T-helper 2 cell treated with Interferon-gamma antibody and Interleukin-4, amounts not matched to agents 5 μg/mL and 100 μg/mL, for 36 hours (primary cell): Measurements from ENCODE around the gene CCNG1.
"Not testable (repeated sequence)": the region's sequence is repeated elsewhere in the genome, so short reads cannot be mapped to it uniquely, and the experiment has no call there.

ENCODE experiments used
- DNase-seq: peaks from one replicate; pipeline ENCODE4 v3.0.0; 2021; ENCODE audit warnings: low spot score
- H3K27ac Mint-ChIP-seq: one replicate; pipeline ENCODE4 v1.8.0; 2021; ENCODE audit warnings: mild to moderate bottlenecking, mixed read lengths
- H3K27me3 Mint-ChIP-seq: one replicate; pipeline ENCODE4 v1.8.0; 2021; ENCODE audit warnings: low read depth, mixed read lengths
- H3K36me3 Mint-ChIP-seq: one replicate; pipeline ENCODE4 v1.8.0; 2021; ENCODE audit warnings: low read depth, mixed read lengths
- H3K4me1 Mint-ChIP-seq: one replicate; pipeline ENCODE4 v1.8.0; 2021; ENCODE audit warnings: low read depth, mixed read lengths
- H3K4me3 Mint-ChIP-seq: one replicate; pipeline ENCODE4 v1.8.0; 2022; ENCODE audit warnings: mild to moderate bottlenecking, moderate library complexity, mixed read lengths
- H3K9me3 Mint-ChIP-seq: one replicate; pipeline ENCODE4 v1.8.0; 2021; ENCODE audit warnings: mixed read lengths

CCNG1 gene

DNA sequence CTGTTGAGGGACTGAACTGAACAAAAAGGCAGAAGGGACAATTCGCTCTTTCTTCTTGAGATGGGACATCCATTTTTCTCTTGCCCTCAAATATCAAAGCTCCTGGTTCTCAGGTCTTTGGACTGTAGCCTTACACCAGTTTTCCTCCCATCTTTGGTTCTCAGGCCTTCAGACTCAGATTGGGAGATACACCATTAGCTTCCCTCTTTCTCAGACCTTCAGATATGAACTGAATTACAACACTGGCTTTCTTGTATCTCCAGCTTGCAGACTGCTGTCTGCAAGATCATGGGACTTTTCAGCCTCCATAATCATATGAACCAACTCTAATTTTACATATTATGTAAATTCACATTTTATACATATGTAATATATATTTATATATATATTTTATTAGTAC, 12.6 kb upstream of the CCNG1 start:
- DNase-seq, result no peak
- Mint-ChIP-seq H3K4me1 (peaks cover 6% of the 10 kb centered on the region), H3K36me3 (no peaks in the 10 kb centered on the region), H3K9me3 (no peaks in the 10 kb centered on the region), H3K27ac (no peak overlapping the region), H3K4me3 (no peak overlapping the region), H3K27me3 (peaks cover 2% of the 10 kb centered on the region)

DNA sequence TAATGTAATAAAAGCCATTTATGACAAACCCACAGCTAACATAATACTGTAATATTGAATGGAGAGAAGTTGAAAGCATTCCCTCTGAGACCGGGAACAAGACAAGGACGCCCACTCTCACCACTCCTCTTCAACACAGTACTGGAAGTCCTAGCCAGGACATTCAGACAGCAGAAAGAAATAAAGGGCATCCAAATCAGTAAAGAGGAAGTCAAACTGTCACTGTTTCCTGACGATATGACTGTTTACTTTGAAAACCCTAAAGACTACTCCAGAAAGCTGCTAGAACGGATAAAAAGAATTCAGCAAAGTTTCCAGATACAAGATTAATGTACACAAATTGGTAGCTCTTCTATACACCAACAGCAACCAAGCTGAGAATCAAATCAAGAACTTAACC, 11.3 kb upstream of the CCNG1 start:
- not testable (repeated sequence) for H3K9me3 Mint-ChIP-seq, H3K27me3 Mint-ChIP-seq, H3K4me1 Mint-ChIP-seq, DNase-seq, H3K36me3 Mint-ChIP-seq
- Mint-ChIP-seq H3K27ac (peak overlapping the region; percentile 21), H3K4me3 (peak overlapping the region; percentile 5)

DNA sequence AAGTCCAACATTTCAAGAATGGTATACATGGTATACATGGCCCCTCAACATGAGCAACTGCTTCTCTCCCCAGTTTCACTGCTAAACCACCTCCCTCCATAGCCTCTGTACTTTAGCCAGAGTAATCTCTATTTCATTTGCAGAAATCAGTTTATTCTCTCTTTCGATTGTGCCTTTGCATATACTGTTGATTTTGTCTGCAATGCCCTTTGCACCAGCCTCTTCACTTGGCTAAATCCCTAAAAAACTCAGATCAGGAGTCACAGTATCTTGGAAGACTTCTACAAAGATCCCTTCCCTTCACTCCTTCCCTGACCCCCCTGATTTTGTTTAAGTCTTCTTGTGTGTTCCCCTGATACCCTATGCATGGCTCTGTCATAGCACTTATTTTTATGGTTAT, 4.9 kb upstream of the CCNG1 start:
- no peak for DNase-seq
- Mint-ChIP-seq H3K9me3 (no peaks in the 10 kb centered on the region), H3K27me3 (peaks cover 17% of the 10 kb centered on the region), H3K36me3 (no peaks in the 10 kb centered on the region), H3K27ac (no peak overlapping the region), H3K4me3 (no peak overlapping the region), H3K4me1 (peaks cover 8% of the 10 kb centered on the region)

DNA sequence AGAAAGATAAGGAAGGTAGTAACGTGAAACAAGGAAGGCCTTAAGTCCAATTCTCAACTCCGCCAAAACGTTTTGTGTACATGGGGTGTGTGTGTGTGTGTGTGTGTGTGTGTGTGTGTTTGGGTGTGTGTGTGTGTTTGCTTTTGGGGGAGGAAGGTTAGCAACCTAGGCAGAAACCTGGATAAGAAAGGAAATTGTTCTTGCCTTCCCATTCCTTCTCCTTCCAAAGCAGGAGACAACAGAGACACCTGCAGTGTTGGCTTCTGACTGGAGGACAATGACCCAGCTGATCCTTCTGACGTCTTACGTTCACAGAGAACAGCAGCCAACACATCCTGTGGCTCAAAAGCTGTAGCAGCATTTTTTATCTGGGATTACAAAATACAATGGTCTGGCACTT, 4.1 kb upstream of the CCNG1 start:
- H3K4me1 Mint-ChIP-seq, result peaks cover 8% of the 10 kb centered on the region
- peaks cover 4% of the 10 kb centered on the region for H3K36me3 Mint-ChIP-seq
- H3K4me3 Mint-ChIP-seq, result no peak overlapping the region

DNA sequence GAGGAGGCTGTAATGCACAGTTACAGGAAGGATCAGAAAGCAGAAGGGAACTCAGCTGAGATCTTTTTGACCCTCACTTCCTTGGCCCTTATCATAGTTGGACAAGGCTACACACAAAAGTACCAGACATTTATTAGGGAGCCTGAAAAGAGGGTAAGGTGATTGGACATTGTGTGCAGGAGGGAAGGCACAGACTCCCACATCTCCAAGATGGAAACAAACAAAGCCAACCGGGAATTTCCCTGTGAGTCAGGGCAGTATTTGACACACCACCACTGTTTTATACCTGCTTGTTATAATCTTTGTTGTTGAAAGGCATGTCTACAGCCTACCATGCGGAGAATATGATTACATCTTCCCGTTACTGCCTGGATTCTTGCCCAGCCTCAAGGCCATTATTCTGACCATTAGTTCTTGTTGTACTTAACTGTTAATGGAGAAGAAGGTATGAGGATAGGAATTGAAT, 3.0 kb upstream of the CCNG1 start:
- Mint-ChIP-seq H3K4me1 (peaks cover 14% of the 10 kb centered on the region), H3K27ac (no peak overlapping the region), H3K36me3 (peaks cover 10% of the 10 kb centered on the region), H3K4me3 (no peak overlapping the region), H3K27me3 (peaks cover 15% of the 10 kb centered on the region), H3K9me3 (no peaks in the 10 kb centered on the region)
- DNase-seq, result no peak

More for the DNA sequence above, 4.1 kb upstream of the CCNG1 start:
- H3K9me3 Mint-ChIP-seq, result no peaks in the 10 kb centered on the region
- DNase-seq, result no peak
- peaks cover 16% of the 10 kb centered on the region for H3K27me3 Mint-ChIP-seq
- no peak overlapping the region for H3K27ac Mint-ChIP-seq

DNA sequence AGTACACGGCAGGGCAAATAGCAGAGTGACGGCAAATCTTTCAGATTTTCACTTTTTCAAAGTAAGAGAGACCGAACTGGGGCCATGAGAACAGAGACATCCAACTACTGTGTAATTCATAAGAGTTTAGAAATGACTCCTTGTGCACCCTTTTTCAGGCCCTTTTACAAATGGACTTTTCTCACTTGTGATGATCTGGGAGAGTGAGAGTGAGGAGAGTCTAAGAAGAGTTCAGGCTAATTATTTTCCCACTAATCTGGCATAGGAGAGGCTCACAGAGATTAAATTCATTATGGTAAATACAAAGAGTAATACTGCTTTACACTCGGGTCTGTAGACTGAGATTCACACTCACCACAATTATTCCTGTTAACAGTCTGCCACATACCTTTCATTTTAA, 880 bp upstream of the CCNG1 start:
- Mint-ChIP-seq H3K27ac (peak overlapping the region; percentile 89), H3K36me3 (peaks cover 28% of the 10 kb centered on the region), H3K9me3 (no peaks in the 10 kb centered on the region), H3K4me3 (peak overlapping the region; percentile 94), H3K27me3 (peaks cover 15% of the 10 kb centered on the region), H3K4me1 (peaks cover 30% of the 10 kb centered on the region)
- DNase-seq, result no peak

DNA sequence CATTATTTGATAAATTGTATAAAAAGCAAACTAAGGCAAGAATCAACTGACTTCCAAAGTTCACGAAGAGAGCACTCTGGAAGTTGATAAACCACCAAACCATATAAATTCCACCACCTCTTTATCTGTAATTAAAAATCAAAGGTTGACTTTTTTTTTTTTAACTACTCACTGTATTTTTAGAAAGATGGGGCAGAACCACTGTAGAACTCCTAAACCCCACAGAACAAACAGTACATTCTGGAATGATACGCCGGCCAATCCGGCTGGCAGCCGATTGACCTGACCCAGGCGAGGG, 435 bp upstream of the CCNG1 start:
- Mint-ChIP-seq H3K27me3 (peaks cover 11% of the 10 kb centered on the region), H3K9me3 (no peaks in the 10 kb centered on the region), H3K27ac (peak overlapping the region; percentile 89), H3K36me3 (peaks cover 31% of the 10 kb centered on the region), H3K4me3 (peak overlapping the region; percentile 94), H3K4me1 (peaks cover 30% of the 10 kb centered on the region)
- no peak for DNase-seq

DNA sequence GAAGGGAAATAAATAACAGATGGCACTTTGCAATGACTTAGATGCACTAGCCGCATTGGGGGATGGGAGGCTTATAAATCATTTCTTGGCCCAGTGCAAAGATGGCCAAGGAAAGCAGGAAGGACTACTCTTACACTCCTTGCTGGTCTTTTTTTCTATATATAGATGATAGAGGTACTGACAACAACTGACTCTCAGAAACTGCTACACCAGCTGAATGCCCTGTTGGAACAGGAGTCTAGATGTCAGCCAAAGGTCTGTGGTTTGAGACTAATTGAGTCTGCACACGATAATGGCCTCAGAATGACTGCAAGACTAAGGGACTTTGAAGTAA, 1.7 kb downstream of the CCNG1 start:
- no peak for DNase-seq
- Mint-ChIP-seq H3K27me3 (no peaks in the 10 kb centered on the region), H3K4me1 (peaks cover 30% of the 10 kb centered on the region), H3K36me3 (peaks cover 44% of the 10 kb centered on the region), H3K4me3 (peak overlapping the region; percentile 94), H3K27ac (peak overlapping the region; percentile 31), H3K9me3 (no peaks in the 10 kb centered on the region)

DNA sequence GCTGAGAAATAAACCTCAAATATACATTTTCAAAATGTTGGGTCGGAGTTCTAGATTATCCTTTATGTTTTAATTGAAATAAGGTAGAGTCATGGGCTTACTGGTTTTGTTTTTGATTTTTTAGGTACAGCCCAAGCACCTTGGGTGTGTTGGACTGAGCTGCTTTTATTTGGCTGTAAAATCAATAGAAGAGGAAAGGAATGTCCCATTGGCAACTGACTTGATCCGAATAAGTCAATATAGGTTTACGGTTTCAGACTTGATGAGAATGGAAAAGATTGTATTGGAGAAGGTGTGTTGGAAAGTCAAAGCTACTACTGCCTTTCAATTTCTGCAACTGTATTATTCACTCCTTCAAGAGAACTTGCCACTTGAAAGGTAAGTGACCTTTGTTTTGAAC, 3.6 kb downstream of the CCNG1 start:
- Mint-ChIP-seq H3K4me3 (no peak overlapping the region), H3K4me1 (peaks cover 30% of the 10 kb centered on the region), H3K36me3 (peaks cover 57% of the 10 kb centered on the region), H3K27ac (no peak overlapping the region), H3K27me3 (no peaks in the 10 kb centered on the region), H3K9me3 (no peaks in the 10 kb centered on the region)
- DNase-seq, result no peak

DNA sequence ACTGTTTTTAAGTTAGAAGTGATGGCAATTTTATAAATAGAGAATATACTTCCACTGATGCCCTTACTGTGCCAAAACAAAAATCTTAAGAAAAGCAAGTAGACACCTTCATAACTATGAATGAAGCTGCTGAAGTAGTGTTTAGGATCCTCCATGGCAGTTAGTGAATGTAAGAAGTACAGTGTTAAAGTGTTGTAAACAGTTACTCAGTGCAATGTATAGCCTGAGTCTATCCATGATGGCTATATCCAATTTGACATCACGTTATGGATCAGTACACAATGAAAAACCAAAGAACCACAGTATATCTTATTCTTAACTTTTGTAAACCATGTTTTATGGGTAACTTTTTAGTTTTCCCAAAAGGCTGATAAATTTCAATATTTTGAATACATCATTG, 7.1 kb downstream of the CCNG1 start:
- Mint-ChIP-seq H3K9me3 (no peaks in the 10 kb centered on the region), H3K4me1 (peaks cover 26% of the 10 kb centered on the region), H3K36me3 (peaks cover 79% of the 10 kb centered on the region), H3K27me3 (no peaks in the 10 kb centered on the region), H3K4me3 (no peak overlapping the region), H3K27ac (no peak overlapping the region)
- no peak for DNase-seq

DNA sequence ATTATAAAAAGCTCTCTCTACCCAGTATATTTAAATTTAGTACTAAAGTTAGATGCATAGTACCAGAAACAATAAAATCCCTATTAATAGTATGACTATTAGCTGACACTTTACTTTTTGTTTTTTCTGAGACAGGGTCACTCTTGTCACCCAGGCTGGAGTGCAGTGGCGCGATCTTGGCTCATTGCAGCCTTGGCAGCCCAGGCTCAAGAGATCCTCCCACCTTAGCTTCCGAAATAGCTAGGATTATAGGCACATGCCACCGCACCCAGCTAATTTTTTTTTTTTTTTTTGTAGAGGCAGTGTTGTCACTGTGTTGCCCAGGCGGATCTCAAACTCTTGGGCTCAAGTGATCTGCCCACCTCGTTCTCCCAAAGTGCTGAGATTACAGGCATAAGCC, 8.0 kb downstream of the CCNG1 start:
- Mint-ChIP-seq H3K27ac (no peak overlapping the region), H3K4me1 (peaks cover 19% of the 10 kb centered on the region), H3K36me3 (peaks cover 78% of the 10 kb centered on the region)

DNA sequence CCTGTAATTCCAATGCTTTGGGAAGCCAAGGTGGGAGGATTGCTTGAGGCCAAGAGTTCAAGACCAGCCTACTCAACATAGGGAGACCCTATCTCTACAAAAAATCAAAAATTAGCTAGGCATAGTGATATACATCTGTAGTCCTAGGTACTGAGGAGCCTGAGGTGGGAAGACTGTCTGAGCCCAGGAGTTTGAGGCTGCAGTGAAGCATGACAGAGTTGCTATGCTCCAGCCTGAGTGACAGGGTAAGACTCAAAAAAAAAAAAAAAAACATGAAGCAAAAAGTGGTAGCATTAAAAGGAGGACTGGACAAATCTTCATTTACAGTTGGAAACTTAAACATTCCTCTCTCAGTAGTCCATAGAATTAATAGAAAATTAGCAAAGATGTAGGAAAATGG, 9.8 kb downstream of the CCNG1 start:
- Mint-ChIP-seq H3K27me3 (no peaks in the 10 kb centered on the region), H3K27ac (no peak overlapping the region), H3K36me3 (peaks cover 72% of the 10 kb centered on the region), H3K9me3 (no peaks in the 10 kb centered on the region), H3K4me3 (no peak overlapping the region), H3K4me1 (peaks cover 10% of the 10 kb centered on the region)
- DNase-seq, result no peak

More for the DNA sequence above, 8.0 kb downstream of the CCNG1 start:
- no peak for DNase-seq
- H3K27me3 Mint-ChIP-seq, result no peaks in the 10 kb centered on the region
- no peaks in the 10 kb centered on the region for H3K9me3 Mint-ChIP-seq
- no peak overlapping the region for H3K4me3 Mint-ChIP-seq

DNA sequence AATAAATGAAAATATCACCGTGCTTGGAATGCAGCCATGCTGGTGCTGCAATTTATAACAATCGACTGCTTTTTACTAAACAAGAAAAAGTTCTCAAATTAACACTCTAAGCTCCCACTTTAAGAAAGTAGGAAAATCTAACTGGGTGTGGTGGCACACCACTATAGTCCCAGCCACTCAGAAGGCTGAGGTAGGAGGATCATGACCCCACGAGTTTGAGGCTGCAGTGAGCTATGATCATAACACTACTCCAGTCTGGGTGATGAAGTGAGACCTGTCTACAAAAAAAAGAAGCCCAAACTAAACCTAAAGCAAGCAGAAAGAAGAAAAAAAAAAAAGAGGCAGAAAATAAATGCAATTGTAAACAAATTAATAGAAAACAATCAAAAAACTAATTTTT, 10.5 kb downstream of the CCNG1 start:
- H3K9me3 Mint-ChIP-seq, result no peaks in the 10 kb centered on the region
- peaks cover 68% of the 10 kb centered on the region for H3K36me3 Mint-ChIP-seq
- H3K4me1 Mint-ChIP-seq, result peaks cover 13% of the 10 kb centered on the region
- no peaks in the 10 kb centered on the region for H3K27me3 Mint-ChIP-seq
- no peak overlapping the region for H3K4me3 Mint-ChIP-seq
- peak overlapping the region; percentile 31 for H3K27ac Mint-ChIP-seq
- DNase-seq, result no peak

DNA sequence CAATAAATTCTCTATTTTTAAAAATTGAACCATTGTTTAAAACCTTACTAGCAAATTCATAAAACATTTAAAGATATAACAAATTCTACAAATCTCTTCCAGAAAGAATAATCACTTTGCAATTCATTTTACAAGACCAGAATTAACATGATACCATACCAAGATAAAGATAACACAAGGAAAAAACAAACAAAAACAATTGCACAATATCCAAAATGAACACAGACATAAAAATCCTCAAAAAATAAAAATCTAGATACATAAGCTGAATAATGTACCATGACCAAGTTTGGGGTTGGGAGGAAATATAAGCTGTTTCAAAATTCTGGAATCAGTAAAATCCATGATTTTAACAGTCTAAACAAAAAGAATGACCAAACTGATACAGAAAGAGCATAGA, 11.1 kb downstream of the CCNG1 start:
- DNase-seq, result no peak
- H3K4me1 Mint-ChIP-seq, result peaks cover 13% of the 10 kb centered on the region
- H3K27me3 Mint-ChIP-seq, result no peaks in the 10 kb centered on the region
- H3K9me3 Mint-ChIP-seq, result no peaks in the 10 kb centered on the region
- H3K36me3 Mint-ChIP-seq, result peaks cover 69% of the 10 kb centered on the region
- H3K27ac Mint-ChIP-seq, result no peak overlapping the region
- H3K4me3 Mint-ChIP-seq, result no peak overlapping the region

DNA sequence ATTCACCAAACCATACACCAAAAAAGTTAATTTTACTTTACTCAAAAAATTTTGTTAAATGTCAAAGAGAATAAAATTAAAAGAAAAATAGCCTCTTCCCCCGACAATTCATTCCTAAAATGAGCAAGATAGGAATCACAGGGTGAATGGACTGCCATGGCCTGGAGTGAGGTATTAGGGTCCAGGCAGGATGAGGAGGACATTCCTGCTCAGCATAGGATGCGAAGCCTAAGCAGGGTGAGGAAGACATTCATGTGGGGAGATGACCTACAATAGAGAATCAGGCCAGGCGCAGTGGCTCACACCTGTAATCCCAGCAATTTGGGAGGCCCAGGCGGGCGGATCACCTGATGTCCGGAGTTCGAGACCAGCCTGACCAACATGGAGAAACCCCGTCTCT, 14.1 kb downstream of the CCNG1 start:
- Mint-ChIP-seq H3K4me1 (peaks cover 27% of the 10 kb centered on the region), H3K4me3 (no peak overlapping the region), H3K36me3 (peaks cover 65% of the 10 kb centered on the region), H3K27ac (no peak overlapping the region), H3K27me3 (no peaks in the 10 kb centered on the region), H3K9me3 (no peaks in the 10 kb centered on the region)
- no peak for DNase-seq
